Measurements from ENCODE around the gene SORL1-AS1.

The SORL1-AS1 gene

DNA sequence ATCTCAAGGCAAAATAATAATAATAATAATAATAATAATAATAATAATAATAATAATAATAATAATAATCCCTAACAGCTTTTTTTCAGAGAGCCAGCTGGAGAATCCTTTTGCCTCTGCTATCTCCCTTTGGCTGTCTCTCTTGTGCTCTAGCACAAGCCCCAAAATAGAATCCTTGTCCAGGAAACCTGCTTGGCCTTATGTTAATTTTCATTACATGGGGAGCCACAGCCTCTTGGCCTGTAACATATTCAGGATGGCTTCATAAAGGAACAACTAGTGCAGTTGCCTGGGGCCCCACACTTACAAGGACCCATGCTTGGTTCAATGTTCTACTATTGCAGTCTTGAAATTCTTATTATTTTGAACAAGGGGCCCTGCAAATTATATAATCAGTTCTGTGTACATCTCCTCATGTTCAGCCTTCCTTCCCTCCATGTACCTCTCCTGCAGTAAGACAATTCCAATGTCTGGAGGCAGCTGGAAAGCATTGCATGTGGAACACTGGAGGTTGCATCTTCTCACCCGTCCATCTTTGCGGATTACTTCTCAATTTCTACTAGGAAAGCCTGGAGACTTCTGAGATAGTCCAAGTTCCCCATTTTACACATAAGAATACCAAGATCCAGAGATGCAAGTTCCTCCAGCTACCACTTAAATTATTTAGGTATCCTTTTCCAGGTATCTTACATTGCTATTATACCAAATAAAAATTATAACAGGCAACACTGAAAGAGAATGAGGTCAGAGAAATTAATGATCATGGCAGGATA is 38.4 kb downstream of the SORL1-AS1 start:
- TF ChIP-seq, protein P1, sequence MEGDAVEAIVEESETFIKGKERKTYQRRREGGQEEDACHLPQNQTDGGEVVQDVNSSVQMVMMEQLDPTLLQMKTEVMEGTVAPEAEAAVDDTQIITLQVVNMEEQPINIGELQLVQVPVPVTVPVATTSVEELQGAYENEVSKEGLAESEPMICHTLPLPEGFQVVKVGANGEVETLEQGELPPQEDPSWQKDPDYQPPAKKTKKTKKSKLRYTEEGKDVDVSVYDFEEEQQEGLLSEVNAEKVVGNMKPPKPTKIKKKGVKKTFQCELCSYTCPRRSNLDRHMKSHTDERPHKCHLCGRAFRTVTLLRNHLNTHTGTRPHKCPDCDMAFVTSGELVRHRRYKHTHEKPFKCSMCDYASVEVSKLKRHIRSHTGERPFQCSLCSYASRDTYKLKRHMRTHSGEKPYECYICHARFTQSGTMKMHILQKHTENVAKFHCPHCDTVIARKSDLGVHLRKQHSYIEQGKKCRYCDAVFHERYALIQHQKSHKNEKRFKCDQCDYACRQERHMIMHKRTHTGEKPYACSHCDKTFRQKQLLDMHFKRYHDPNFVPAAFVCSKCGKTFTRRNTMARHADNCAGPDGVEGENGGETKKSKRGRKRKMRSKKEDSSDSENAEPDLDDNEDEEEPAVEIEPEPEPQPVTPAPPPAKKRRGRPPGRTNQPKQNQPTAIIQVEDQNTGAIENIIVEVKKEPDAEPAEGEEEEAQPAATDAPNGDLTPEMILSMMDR (conservative IDR thresholded peaks at IDR 0.05) = no peak
- no peak overlapping the region for H3K27ac ChIP-seq (ENCODE audit: insufficient read length, low read depth, low read length)
- H3K9me3 Mint-ChIP-seq = no peaks in the 10 kb centered on the region; a peak in 1 of 5 replicates
- no peaks in the 10 kb centered on the region for H3K23me2 ChIP-seq (ENCODE audit: insufficient read length, low read depth, low read length, poor library complexity, severe bottlenecking)
- no peak overlapping the region for H3K56ac ChIP-seq (ENCODE audit: insufficient read length, low read depth, low read length)
- H4K20me1 ChIP-seq (ENCODE audit: control insufficient read depth, insufficient read depth, insufficient read length) = no peaks in the 10 kb centered on the region
- H2BK12ac ChIP-seq (ENCODE audit: insufficient read length, low read depth, low read length) = no peak overlapping the region
- H3K36me3 Mint-ChIP-seq (ENCODE audit: insufficient read depth in 1 of 3, low read depth in 3 of 3) = no peaks in the 10 kb centered on the region; a peak in 1 of 7 replicates
- H4K8ac ChIP-seq (replicated peaks; ENCODE audit: insufficient read length, low read depth, low read length) = no peak overlapping the region
- no peak overlapping the region for H3K23ac ChIP-seq (ENCODE audit: insufficient read length, low read depth, low read length)
- H3K4me3 Mint-ChIP-seq = no peak overlapping the region
- H3K27ac Mint-ChIP-seq = no peak overlapping the region
- no peaks in the 10 kb centered on the region for H3K27me3 ChIP-seq (ENCODE audit: insufficient read depth, low read length)
- no peak overlapping the region for H2BK120ac ChIP-seq (ENCODE audit: low read depth, low read length, poor library complexity, severe bottlenecking)
- no peak overlapping the region for H3K14ac ChIP-seq (ENCODE audit: insufficient read depth, low read length)
- H3T11ph ChIP-seq (ENCODE audit: low read length) = no peak overlapping the region
- H3K79me2 ChIP-seq (ENCODE audit: insufficient read depth, low read length) = no peaks in the 10 kb centered on the region
- H3K9me3 ChIP-seq (ENCODE audit: control insufficient read depth, low read depth, low read length) = no peaks in the 10 kb centered on the region
- peaks cover 5 to 10% of the 10 kb centered on the region in 2 experiments; a peak in 3 of 4 replicates for H3K4me1 Mint-ChIP-seq
- no peak overlapping the region for H4K5ac ChIP-seq (ENCODE audit: insufficient read length, low read depth, low read length)
- no peak overlapping the region for H3K4me2 ChIP-seq (ENCODE audit: insufficient read depth, insufficient read length, low read length)
- H2AK5ac ChIP-seq (ENCODE audit: insufficient read length, low read length) = no peak overlapping the region
- H3K79me1 ChIP-seq (ENCODE audit: insufficient read depth, low read depth, low read length, poor library complexity, severe bottlenecking) = no peaks in the 10 kb centered on the region
- H3K27me3 Mint-ChIP-seq (ENCODE audit: low read depth) = no peaks in the 10 kb centered on the region
- H2BK20ac ChIP-seq (ENCODE audit: low read depth, low read length, poor library complexity, severe bottlenecking) = no peak overlapping the region
- H3K9ac ChIP-seq (ENCODE audit: extremely low read depth, insufficient read length, low read length) = no peak overlapping the region
- no peak overlapping the region for H4K91ac ChIP-seq (ENCODE audit: insufficient read length, low read depth, low read length)
- H3K4me1 ChIP-seq (ENCODE audit: insufficient read depth, low read length) = no peaks in the 10 kb centered on the region
- H2BK15ac ChIP-seq (ENCODE audit: low read depth, low read length) = no peak overlapping the region
- H3K4ac ChIP-seq (ENCODE audit: low read depth, low read length) = no peak overlapping the region
- no CpG with 5 or more reads among the region's 2 CpGs for WGBS (ENCODE audit: extremely low coverage, insufficient read length, low lambda C conversion rate)
- no peak overlapping the region for H2BK5ac ChIP-seq (ENCODE audit: insufficient read length, low read length)
- H3K18ac ChIP-seq (ENCODE audit: insufficient read length, low read depth, low read length) = no peak overlapping the region
- H2AFZ ChIP-seq (ENCODE audit: low read length) = no peak overlapping the region
- DNase-seq = no peak
